Tibial artery (tissue), 4 donors: ENCODE measurements around the gene LTBP3.

Experiments used
- DNase-seq, 2 donors: peaks; one replicate each; pipeline ENCODE4 v3.0.0-alpha.2; 2019
- H3K27ac ChIP-seq, 2 donors: fragments of 200-600 bp; sonication (generic) in 1 of 2; 1 replicate in 1 of 2; 2 replicates in 1 of 2; pipeline ENCODE4 v1.5.1; 2018 to 2019; ENCODE audit warnings: mild to moderate bottlenecking in 1 of 2
- H3K27me3 ChIP-seq, 2 donors: fragments of 200-600 bp; sonication (generic) in 1 of 2; one replicate each; pipeline versions ENCODE4 v1.5.1 to v1.6.0; 2016 to 2019
- H3K36me3 ChIP-seq, 3 donors: fragments of 200-600 bp; sonication (generic) in 2 of 3; one replicate each; pipeline ENCODE4 v1.5.1; 2016 to 2019; ENCODE audit warnings: mild to moderate bottlenecking in 2 of 3
- H3K4me1 ChIP-seq, 4 donors: fragments of 200-600 bp; sonication (generic) in 2 of 4; 1 replicate in 3 of 4; 2 replicates in 1 of 4; pipeline ENCODE4 v1.5.1; 2016 to 2019
- H3K4me3 ChIP-seq, 2 donors: fragments of 200-600 bp; sonication (generic) in 1 of 2; 1 replicate in 1 of 2; 2 replicates in 1 of 2; pipeline ENCODE4 v1.5.1; 2018 to 2019; ENCODE audit warnings: mild to moderate bottlenecking in 2 of 2
- H3K9me3 ChIP-seq, 3 donors: fragments of 200-600 bp; sonication (generic) in 1 of 3; one replicate each; pipeline ENCODE4 v1.5.1; 2016 to 2019
- CTCF ChIP-seq, 2 experiments: fragments of 200-600 bp in 1 of 2; fragments of 450-650 bp in 1 of 2; IDR thresholded peaks; one replicate each; pipeline ENCODE4 v1.5.1; 2017 to 2019; ENCODE audit warnings: antibody characterized with exemption in 2 of 2, mild to moderate bottlenecking in 1 of 2, moderate library complexity in 1 of 2
- intact Hi-C: fragments of 100-400 bp; cut with DNase I; formaldehyde crosslinking; loops from one replicate; pipeline ENCODE4 v1.15.0; 2023; ENCODE audit warnings: low total_unique reads

Gene LTBP3

GRCh38 chr11:65530157-65530496 lies 28.0 kb downstream of the LTBP3 start:
- DNase-seq, result no peak
- no peak overlapping the region for H3K27ac ChIP-seq
- H3K9me3 ChIP-seq, result no peaks in the 10 kb centered on the region
- H3K4me3 ChIP-seq, result no peak overlapping the region
- TF ChIP-seq CTCF (IDR thresholded peaks at IDR 0.05), result no peak
- peaks cover 42 to 91% (median 60%) of the 10 kb centered on the region in 3 donors for H3K36me3 ChIP-seq
- H3K27me3 ChIP-seq, result no peaks in the 10 kb centered on the region
- intact Hi-C loops, result no loop called here
- peaks cover 0 to 19% (median 14%) of the 10 kb centered on the region in 4 donors for H3K4me1 ChIP-seq

- no peak for TF ChIP-seq CTCF (IDR thresholded peaks at IDR 0.05)
- H3K36me3 ChIP-seq, result peaks cover 42 to 86% (median 55%) of the 10 kb centered on the region in 3 donors
- intact Hi-C loops, result loop anchor here (5.0 kb wide), 1 partner anchor 83 kb away; the partner anchor contains the start of gene MAP3K11
- DNase-seq, result no peak
- H3K27ac ChIP-seq, result no peak overlapping the region
- H3K4me1 ChIP-seq, result peaks cover under 1 to 19% (median 15%) of the 10 kb centered on the region in 4 donors
- H3K9me3 ChIP-seq, result no peaks in the 10 kb centered on the region
- H3K4me3 ChIP-seq, result no peak overlapping the region
- H3K27me3 ChIP-seq, result no peaks in the 10 kb centered on the region
Observed at GRCh38 chr11:65529475-65530156, 28.5 kb downstream of the LTBP3 start.

- Histone ChIP-seq H3K4me3 (no peak overlapping the region), H3K36me3 (peaks cover 42 to 80% (median 54%) of the 10 kb centered on the region in 3 donors), H3K27ac (no peak overlapping the region), H3K9me3 (no peaks in the 10 kb centered on the region), H3K27me3 (no peaks in the 10 kb centered on the region), H3K4me1 (peaks cover 4 to 26% (median 21%) of the 10 kb centered on the region in 4 donors)
- intact Hi-C loops, result loop anchor here (5.0 kb wide), 1 partner anchor 83 kb away; the partner anchor contains the start of gene MAP3K11
- no peak for DNase-seq
- no peak for TF ChIP-seq CTCF (IDR thresholded peaks at IDR 0.05)
Observed at GRCh38 chr11:65528819-65529350, 29.3 kb downstream of the LTBP3 start.

- intact Hi-C loops, result loop anchor here (5.0 kb wide), 1 partner anchor 86 kb away; the partner anchor contains the start of gene MAP3K11
- no peak for TF ChIP-seq CTCF (IDR thresholded peaks at IDR 0.05)
- DNase-seq, result no peak
- H3K4me3 ChIP-seq, result no peak overlapping the region
- H3K27me3 ChIP-seq, result no peaks in the 10 kb centered on the region
- H3K9me3 ChIP-seq, result no peaks in the 10 kb centered on the region
- peak overlapping the region; percentile 90 for H3K27ac ChIP-seq
- peaks cover 4 to 27% (median 21%) of the 10 kb centered on the region in 4 donors for H3K4me1 ChIP-seq
- peaks cover 22 to 58% (median 33%) of the 10 kb centered on the region in 3 donors for H3K36me3 ChIP-seq
Observed at GRCh38 chr11:65526744-65527143, 31.4 kb downstream of the LTBP3 start.

GRCh38 chr11:65525546-65526480 lies 32.3 kb downstream of the LTBP3 start:
- no peaks in the 10 kb centered on the region for H3K27me3 ChIP-seq
- peaks cover 4 to 27% (median 21%) of the 10 kb centered on the region in 4 donors for H3K4me1 ChIP-seq
- no peaks in the 10 kb centered on the region for H3K9me3 ChIP-seq
- peak overlapping the region; percentile 82 to 98 for H3K4me3 ChIP-seq
- peaks cover 13 to 49% (median 24%) of the 10 kb centered on the region in 3 donors for H3K36me3 ChIP-seq
- intact Hi-C loops, result loop anchor here (5.0 kb wide), 1 partner anchor 86 kb away; the partner anchor contains the start of gene MAP3K11
- DNase-seq, result no peak
- TF ChIP-seq CTCF (IDR thresholded peaks at IDR 0.05), result no peak
- H3K27ac ChIP-seq, result peak overlapping the region; percentile 90
